Islet of Langerhans (tissue), 1 donor: ENCODE results near the gene PFKFB2.

Experiments used
- FAIRE-seq: peaks from one replicate; lab custom pipeline; 2011; peaks lifted over from hg19 to GRCh38; lab: Jason Lieb, UNC

Gene PFKFB2

DNA sequence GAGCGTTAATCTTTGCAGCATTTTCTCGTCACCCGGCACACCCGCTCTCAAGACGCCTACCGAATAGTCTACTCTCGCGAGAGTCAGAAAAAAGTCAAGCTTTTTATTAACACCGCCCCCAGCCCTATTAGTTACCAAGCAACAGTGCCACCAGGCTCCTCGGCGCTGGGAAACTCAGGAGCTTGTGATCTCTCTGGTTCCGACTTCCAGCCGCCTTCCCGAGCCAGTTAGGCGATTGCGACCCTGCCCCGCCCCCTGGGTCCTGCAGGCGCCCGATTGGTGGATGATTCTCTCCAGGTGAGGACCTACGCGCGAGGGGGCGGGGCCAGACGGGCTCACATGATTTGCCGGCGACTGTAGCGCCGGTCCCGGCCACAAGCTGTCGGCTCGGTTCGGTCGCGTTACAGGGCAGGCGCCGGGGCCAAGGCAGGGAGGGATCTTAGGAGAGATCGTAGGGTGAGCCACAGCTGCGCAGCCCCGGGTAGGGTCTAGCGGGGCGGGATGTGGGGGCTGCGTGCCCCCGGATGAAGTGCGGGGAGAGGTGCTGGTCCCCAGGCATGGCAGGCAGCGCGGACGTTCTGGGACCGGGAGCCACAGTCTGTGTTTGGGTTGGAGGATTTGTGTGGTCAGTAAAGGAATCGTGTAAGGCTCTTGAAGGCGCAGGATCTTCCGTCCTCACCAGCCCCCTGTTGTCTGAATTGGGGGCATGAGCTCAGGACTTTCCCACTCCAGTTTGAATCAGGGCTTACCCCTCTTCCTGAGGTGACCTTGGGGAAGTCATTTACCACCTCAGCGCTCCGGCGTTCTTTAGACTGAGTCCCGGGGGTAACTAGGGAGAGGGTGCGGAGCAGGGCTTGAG, at the start of gene PFKFB2:
PFKFB2 (plus strand) TSS at position 365 of the 859 bp plus-strand sequence. CDS start 1,443 bp downstream, outside the sequence.
- FAIRE-seq: peak; percentile 89

DNA sequence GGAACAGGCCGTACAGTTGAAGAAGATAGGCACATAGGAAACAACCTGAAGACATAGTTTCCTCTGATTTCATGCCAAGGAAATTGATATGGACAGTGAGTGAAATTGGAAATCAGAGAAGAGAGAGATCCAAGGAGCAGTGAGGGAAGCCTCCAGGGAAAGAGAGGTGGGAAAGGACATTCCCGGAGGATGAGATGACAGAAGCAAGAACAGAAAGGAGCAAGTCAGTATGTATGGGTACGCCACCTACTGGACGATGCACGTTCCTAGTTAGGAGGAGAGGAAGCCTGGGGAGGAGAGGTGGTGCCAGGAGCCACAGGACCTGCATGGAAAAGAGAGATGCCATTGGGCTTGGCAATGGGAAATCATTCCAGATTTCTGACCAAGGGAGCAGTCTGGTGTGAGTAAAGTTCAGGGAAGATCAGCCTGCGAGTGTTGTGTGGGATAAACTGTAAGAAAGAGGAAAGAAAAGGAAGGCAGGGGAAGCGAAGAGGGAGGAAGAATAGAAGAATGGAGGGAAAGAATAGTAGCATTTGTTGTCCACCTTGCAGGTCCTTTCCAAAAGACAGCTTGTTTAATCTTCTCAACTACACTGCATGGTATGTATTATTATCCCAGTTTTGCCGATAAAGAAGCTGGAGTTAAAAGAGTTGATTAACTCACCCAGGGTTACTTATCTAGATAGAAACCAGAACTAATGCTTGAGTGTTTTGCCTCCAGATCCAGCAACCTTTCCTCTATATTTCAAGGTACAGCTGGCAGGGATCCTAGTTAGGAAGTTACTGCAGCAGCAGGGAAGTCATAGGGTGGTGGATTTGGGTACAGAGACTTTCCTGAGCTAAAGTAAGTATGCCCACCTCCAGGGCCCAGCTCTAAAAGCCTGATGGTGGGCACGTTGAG, 47.9 kb upstream of the PFKFB2 start:
- no peak for FAIRE-seq

DNA sequence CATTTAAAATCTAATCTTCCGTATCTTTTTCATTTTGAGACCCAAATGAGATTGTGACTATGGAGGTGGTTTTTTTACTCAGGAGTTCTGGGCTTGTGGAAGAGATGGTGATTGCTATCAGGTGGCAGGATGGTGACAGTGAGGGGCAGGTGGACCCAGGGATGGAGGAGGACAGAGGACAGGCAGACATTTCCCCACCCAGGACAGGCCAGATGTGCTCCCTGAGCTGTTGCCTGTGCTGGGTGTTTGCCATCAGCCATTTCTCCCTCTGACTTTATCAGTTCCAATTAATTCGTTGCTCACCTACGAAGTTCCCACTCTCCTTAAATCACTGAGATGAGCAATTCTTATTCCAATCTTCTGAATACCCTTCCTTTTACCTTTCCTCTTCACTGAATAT, 47.0 kb upstream of the PFKFB2 start:
- no peak for FAIRE-seq

DNA sequence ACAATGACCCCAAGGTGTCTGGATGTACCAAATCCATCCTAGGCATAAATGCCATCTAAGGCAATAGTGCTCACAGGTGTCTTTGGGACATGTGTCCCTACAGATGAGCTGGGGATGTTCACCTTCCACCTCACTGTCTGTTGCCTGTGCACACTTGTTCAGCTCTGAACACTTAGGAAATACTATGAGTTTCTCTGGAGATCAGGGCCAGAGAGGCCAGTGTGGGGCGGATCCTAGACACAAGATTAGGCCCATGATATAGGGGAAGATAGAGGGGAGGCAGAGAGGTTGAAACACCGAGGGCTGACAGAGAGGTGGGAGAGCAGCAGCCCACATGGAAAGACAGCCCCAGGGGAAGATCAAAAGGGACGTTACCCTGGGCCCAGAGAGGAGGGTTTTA, 46.2 kb upstream of the PFKFB2 start:
- no peak for FAIRE-seq

DNA sequence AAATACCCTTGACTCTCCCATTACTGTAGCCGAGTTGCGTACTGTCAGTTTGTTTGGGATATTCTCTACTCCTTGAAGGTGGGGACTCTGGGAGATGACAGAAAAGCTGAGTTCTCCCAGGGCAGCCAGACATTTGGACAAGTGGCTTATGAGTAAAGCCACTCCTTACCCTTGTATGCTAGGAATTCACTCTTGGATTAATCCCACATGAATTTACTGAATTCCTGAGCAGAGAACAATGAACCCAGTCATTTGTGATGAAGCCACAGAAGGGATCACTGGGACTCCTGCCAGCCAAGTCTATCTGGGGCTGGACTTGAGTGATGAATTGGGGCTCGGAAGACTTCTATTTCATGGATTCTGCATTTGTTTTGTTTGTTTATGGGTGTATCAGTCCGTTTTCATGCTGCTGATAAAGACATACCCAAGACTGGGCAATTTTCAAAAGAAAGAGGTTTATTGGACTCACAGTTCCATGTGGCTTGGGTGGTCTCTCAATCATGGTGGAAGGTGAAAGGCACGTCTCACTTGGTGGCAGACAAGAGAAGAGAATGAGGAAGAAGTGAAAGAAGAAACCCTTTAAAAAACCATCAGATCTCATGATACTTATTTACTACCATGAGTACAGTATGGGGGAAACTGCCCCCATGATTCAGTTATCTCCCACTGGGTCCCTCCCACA, 45.6 kb upstream of the PFKFB2 start:
- no peak for FAIRE-seq

DNA sequence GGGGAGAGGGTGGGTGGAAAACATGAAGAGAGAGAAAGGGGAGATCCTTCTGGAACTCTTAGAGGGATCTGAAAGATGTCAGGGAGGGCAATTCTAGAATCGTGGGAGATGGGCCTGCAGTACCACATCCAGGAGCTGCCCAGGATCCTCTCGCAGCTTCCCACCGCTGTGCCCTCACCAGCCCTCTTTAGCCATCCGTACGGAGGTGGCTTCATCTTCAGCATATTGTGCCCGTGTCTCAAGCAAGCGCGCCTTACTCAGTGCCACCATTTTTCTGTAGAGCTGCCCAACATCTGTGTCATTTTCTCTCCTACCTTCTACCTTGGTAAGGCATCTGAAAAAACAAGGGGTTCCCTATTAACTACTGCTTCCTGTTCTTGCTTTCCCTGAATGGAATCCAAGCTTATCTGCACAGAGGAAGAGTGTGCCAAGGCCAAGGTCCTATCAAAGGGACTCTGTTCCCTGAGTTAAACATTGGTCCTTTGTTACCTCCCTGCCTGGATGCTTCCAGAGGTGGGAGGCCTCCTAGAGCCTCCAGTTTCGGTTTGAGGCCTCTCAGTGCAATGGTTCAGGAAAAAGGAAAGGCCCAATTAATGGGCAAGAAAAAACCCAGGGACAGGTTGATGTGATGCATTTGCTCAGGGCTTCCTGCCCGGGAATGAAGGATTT, 43.8 kb upstream of the PFKFB2 start:
- no peak for FAIRE-seq

DNA sequence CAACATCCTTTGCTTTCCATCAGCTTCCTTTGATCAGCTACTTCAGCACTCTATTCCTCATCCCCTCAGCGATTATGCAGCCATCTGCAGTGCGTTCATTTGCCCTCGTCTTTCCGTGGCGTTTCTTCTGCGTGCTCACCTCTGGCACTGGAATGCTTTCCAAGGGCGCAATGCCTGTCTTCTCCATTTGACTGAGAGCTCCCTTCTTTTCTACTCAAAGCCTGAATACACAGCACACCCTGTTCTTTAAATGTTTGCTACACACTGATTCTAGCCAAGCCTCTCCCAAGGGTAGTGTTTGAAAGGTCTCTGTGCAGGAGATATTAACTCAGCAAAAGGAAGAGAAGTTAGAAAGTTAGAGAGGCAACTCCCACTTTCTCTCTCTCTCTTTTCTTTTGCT, 43.1 kb upstream of the PFKFB2 start:
- FAIRE-seq: no peak

DNA sequence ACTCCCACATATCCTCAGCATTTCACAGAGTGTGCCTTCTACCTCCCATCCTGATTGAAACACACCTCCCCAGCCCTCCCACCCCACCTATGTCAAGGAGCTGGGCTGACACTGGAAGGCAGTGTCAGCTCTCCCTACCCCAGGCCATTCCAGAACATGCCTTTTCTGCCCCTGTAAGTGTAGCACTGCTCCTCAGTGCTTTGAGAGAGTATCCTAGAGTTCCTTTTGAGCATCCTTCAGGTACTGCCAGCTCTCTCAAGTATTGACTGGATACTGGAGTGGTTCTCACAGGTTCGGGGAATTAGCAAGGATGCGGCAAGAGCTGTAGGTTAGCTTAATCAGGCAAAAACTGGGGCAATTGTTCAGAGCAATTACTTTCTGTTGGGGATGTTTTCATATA, 42.3 kb upstream of the PFKFB2 start:
- no peak for FAIRE-seq

DNA sequence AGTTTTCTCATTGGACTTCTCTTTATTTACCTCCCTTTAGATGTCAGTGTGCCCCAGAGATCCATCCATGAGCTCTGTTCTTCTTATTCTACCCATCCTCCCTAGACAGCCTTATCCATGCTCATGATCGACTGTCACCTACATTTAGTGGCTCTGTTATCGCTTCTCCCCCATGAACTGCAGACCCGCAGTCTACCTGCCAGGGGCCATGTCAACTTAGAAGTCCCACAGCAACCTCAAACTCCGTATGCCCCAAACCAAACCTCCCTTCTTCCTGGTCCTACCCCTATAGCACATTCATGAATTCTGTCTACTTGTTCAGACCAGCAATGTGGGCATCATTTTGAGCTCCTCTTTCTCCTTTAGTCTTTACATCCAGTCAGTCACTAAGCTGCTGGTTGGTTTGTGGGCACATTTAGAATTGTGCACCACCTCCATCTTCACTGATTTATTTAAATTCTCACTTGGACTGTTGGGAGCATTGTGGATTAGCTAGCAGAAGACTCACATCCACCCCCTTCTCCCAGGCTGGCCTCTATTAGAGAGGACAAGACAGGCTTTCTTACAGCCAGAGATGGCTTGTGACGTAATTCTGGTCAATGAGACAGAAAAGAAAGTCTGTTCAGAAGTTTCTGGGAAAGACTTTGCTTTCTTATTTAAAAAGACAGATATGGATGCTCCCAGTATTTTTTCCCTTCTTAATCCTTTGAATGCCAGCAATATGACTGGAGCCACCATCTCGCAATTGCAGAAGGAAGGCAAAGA, 39.6 kb upstream of the PFKFB2 start:
- FAIRE-seq: no peak

DNA sequence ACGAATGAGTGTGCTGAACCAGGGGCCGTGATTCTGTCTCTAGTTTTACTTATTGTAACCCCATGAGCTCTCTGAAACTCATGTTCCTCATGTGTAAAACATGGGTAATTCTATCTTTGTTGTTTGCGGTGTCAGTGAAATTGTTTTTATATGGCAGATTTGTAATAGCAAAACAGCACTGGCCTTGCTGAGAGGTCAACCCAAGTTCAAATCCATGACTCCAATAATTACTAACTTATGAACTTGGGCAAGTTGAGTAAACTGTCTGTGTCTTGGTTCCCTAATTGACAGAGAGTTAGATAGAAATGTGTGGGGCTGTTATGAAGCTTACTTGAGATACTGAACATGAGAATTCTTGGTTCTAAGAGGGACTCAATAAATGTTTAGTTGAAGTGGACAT, 38.3 kb upstream of the PFKFB2 start:
- FAIRE-seq: no peak

DNA sequence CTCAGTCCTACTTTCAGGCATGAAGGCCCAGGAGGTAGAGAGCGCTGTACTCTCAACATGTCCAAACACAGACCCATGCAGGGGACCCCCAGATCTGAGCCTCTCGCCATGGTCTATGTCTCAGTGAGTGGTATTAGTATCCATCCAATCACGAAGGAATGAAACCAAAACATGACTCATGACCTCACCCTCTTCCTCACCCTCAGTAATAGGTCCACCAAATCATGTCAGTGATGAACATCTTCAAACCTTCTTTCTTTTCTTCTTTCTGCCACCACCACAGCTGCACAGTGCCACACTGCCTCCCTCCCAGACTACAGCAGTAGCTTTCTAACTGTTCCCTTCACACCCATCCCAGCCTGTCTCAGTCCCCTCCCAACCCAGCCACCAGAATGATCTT, 37.3 kb upstream of the PFKFB2 start:
- no peak for FAIRE-seq

DNA sequence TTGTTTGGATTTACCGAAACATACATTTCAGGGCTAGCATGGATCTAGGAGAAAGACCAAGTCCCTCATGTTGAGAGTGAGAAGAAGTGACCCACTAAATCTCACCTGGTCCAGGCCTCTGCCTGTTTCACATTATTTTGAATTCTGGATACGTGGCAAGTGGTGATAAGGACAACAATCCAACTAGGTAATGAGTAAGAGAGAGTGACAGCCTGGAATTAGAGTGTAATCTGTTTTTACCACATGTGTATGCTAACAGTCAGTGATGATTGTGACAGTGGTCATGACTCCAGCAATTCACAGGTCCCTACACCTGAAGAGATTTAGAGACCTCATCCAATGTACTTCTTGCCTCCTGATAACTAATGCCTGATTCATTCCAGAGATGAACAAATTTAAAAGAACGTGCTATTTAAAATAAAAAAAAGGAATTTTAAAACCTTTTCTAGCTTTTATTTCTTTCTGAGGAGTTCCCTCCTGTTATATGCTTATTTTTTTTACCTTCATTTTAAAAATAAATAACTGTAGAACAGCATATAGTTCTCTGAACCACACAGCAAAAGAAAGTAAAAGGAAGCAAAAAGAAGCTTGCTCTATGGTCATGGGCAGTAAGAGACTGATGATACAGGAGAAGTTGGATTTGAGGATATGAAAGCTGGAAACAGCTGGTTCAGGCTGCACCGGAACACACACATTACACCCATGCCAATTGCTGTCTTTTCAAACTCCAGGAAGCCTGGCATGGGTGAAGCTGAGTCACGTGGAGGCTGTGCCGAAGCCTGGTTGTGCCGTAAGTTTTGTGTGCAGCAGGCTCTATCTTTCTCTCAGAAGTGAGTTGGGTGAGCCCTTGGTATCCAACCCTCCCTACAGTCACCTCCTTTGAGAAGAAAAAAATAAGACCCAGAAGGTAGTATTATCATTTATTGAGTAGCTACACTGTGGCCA, 35.2 kb upstream of the PFKFB2 start:
- no peak for FAIRE-seq

DNA sequence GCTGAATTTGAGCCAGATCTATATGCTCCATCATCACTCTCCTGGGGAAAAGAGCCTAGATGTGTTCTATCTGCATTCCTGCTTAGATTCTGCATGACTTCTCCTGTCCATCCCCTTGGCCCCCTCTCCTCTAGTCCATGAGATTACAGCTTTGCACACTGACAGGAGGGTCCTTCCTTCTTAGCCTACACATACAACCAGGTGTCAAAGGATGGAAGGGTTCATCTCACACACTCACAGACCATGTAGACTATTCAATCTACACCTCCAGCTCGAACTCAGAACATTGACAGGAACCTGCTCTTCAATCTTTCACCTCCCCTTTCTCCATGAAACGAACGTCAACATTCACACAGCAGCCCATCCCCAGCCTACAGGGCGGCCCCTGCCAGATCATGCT, 34.4 kb upstream of the PFKFB2 start:
- no peak for FAIRE-seq

DNA sequence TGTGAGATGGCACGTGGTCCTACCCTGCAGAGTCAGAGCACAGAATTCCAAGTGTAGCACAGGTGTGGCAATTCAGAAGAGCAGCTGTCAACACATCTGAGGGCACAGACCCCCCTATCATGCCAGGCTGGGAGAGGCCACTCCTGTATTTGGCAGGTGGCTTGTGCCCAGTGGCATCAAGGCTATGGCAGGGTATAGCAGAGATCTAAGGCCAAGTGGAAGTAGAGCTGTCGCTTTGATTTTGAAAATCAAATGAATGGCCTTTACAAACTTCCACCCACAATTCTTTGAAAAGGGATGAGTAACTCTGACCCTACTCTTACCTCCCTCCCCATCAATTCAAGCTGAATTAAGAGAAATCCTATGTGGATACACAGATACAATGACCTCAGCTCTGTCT, 33.9 kb upstream of the PFKFB2 start:
- FAIRE-seq: no peak

DNA sequence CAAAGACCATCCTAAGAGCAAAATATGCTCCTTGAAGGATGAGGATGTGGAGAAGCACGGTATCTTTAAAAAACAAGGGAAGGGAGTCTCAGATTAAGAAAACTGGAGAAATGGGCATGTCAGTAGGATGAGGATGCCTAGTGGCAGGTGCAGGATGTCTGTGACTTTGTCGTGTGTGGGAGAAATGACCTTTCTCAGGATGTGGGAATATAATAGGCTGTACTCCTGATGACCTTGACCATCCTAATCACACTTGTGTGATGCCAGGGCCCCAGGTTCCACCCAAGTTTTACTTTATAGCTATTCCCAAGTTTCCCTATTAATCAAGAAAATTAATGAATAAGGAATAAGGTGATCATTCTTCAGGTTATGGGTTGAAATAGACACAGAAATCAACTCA, 33.4 kb upstream of the PFKFB2 start:
- no peak for FAIRE-seq

DNA sequence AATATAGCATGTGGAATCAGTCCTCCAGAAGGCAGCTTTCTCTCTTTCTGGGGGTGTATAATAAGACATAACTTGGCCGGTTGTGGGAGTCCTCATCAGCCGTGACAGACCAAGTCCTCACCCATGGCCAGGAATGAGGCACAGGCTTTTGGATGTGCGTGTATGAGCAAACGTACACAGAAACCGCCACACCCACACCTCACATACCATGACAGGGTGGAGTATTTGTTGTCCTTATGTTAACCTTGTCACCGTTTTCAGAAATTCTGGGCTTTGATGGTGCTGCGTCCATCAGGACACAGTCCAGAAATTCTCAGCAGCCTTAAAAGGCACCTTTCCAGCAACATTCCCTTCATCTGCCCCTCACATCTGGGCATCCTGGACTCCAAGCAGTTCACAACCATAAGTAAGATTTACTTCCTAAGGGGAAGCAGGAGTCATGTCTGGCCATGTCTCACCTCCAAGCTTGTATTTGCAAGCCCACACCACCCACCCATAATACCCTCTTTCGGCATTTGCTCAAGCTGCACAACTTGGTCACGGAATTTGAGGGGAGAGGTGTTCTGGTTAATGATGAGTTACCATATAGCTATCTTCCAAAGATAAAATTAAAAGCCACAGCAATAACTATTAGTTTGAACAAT, 32.9 kb upstream of the PFKFB2 start:
- no peak for FAIRE-seq

DNA sequence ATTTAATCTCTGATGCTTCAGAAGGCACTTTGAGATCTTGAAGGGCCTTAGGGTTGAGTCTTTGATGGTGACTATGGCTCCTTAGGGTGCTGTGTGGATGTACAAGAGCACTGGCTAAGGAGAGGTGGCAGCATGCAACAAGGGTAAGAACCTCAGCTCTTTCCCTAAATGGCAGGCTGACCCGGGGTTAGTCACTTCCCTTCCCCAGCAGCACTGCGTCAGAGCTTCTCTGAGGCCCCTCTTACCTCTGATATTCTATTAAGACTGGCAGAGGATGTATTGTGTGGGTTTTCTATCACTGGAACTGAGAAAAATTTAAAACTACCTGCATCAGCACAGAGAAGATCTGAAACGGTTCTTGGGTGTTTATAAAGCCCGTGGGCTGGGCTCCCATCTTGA, 32.4 kb upstream of the PFKFB2 start:
- FAIRE-seq: no peak

DNA sequence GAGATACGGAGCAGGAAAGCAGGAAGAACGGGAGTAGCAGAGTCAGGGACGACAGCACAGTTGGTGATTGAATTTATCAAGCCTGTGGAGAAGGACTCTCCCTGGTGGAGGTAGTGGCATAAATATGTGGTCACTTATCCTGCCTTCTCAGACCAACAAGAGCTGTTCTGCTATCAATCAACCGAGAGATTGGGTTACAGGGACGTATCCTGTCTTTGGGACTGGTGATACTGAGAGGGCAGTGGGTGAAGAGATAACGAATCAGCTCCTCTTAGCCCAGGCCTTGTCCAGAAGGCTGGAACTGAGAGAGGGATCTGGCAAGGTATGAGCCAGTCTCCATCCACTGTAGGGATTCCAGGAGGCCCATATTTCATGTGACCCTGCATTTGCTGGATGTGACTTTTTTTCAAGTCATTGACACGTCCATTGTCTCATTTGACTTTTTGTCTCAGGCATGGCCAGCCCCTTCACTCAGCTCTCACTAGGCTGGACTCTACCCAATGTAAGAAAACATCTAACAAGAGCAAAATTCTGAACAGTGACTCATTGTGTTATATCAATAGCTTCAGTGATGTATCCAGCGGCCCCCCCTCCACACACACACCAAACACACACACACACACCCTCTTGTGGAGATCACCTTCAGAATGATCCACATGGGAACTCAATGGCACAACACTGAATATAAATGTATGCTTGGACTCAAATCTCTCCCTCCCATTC, 31.8 kb upstream of the PFKFB2 start:
- FAIRE-seq: no peak
